ENCODE data around the gene PTPRG.

Gene PTPRG

GRCh38 chr3:62119139-62119538, 557.8 kb downstream of the PTPRG start:
- Histone ChIP-seq H4K12ac (ENCODE audit: low read depth, low read length) (no peak overlapping the region), H4K91ac (ENCODE audit: low read depth, low read length) (no peak overlapping the region), H3K14ac (ENCODE audit: low read length) (no peak overlapping the region), H3K4me2 (ENCODE audit: low read length) (no peak overlapping the region), H2BK12ac (ENCODE audit: low read length) (no peak overlapping the region), H4K8ac (ENCODE audit: low read depth, low read length) (no peak overlapping the region), H3K27ac (ENCODE audit: low read depth, low read length) (no peak overlapping the region), H3K4me1 (ENCODE audit: control insufficient read depth in 1 of 2, insufficient read depth in 2 of 2, low read length in 2 of 2) (peaks cover 0 to 4% of the 10 kb centered on the region in 2 experiments), H3K9ac (ENCODE audit: low read length) (no peak overlapping the region), H3K18ac (ENCODE audit: low read length) (no peak overlapping the region), H2BK120ac (ENCODE audit: insufficient read depth, low read length, poor library complexity) (no peak overlapping the region), H2AFZ (ENCODE audit: insufficient read depth, low read length, poor library complexity) (no peak overlapping the region), H2AK5ac (ENCODE audit: low read length) (no peak overlapping the region), H3K4ac (ENCODE audit: low read depth, low read length) (no peak overlapping the region), H3K36me3 (ENCODE audit: control insufficient read depth in 1 of 2, insufficient read depth in 2 of 2, low read length in 2 of 2) (no peaks in the 10 kb centered on the region), H3K9me3 (ENCODE audit: insufficient read depth, low read depth, low read length) (no peaks in the 10 kb centered on the region), H3K27me3 (ENCODE audit: insufficient read depth, low read length) (no peaks in the 10 kb centered on the region), H3K23ac (ENCODE audit: low read length) (no peak overlapping the region), H3K79me2 (ENCODE audit: control insufficient read depth, insufficient read depth, low read length, poor library complexity) (no peaks in the 10 kb centered on the region), H3K79me1 (ENCODE audit: low read length) (no peaks in the 10 kb centered on the region), H3K4me3 (ENCODE audit: low read depth, low read length) (no peak overlapping the region), H2BK5ac (ENCODE audit: low read depth, low read length, poor library complexity) (no peak overlapping the region)
- DNase-seq = peak; percentile 95
- no CpG with 5 or more reads among the region's 4 CpGs for WGBS (ENCODE audit: extremely low coverage, insufficient coverage, insufficient read length)

- no peaks in the 10 kb centered on the region for H3K27me3 ChIP-seq (ENCODE audit: insufficient read depth, low read length)
- H3K18ac ChIP-seq (ENCODE audit: low read length) = no peak overlapping the region
- H3K36me3 ChIP-seq (ENCODE audit: control insufficient read depth in 1 of 2, insufficient read depth in 2 of 2, low read length in 2 of 2) = no peaks in the 10 kb centered on the region
- H2AFZ ChIP-seq (ENCODE audit: insufficient read depth, low read length, poor library complexity) = no peak overlapping the region
- WGBS (ENCODE audit: extremely low coverage, insufficient coverage, insufficient read length) = no CpG with 5 or more reads among the region's 4 CpGs
- H3K9ac ChIP-seq (ENCODE audit: low read length) = no peak overlapping the region
- no peak overlapping the region for H3K4ac ChIP-seq (ENCODE audit: low read depth, low read length)
- peaks cover 0 to 4% of the 10 kb centered on the region in 2 experiments for H3K4me1 ChIP-seq (ENCODE audit: control insufficient read depth in 1 of 2, insufficient read depth in 2 of 2, low read length in 2 of 2)
- H2BK120ac ChIP-seq (ENCODE audit: insufficient read depth, low read length, poor library complexity) = no peak overlapping the region
- H3K4me3 ChIP-seq (ENCODE audit: low read depth, low read length) = no peak overlapping the region
- no peaks in the 10 kb centered on the region for H3K79me2 ChIP-seq (ENCODE audit: control insufficient read depth, insufficient read depth, low read length, poor library complexity)
- no peak overlapping the region for H4K8ac ChIP-seq (ENCODE audit: low read depth, low read length)
- H4K12ac ChIP-seq (ENCODE audit: low read depth, low read length) = no peak overlapping the region
- H3K79me1 ChIP-seq (ENCODE audit: low read length) = no peaks in the 10 kb centered on the region
- H3K9me3 ChIP-seq (ENCODE audit: insufficient read depth, low read depth, low read length) = no peaks in the 10 kb centered on the region
- no peak overlapping the region for H2AK5ac ChIP-seq (ENCODE audit: low read length)
- no peak overlapping the region for H3K4me2 ChIP-seq (ENCODE audit: low read length)
- H3K27ac ChIP-seq (ENCODE audit: low read depth, low read length) = no peak overlapping the region
- no peak overlapping the region for H3K14ac ChIP-seq (ENCODE audit: low read length)
- no peak for DNase-seq
- H4K91ac ChIP-seq (ENCODE audit: low read depth, low read length) = no peak overlapping the region
- H2BK12ac ChIP-seq (ENCODE audit: low read length) = no peak overlapping the region
- no peak overlapping the region for H3K23ac ChIP-seq (ENCODE audit: low read length)
- H2BK5ac ChIP-seq (ENCODE audit: low read depth, low read length, poor library complexity) = no peak overlapping the region
Measured at GRCh38 chr3:62122819-62123218, 561.4 kb downstream of the PTPRG start.

GRCh38 chr3:62125380-62125779, 564.0 kb downstream of the PTPRG start:
- no peak overlapping the region for H2BK12ac ChIP-seq (ENCODE audit: low read length)
- H3K14ac ChIP-seq (ENCODE audit: low read length) = no peak overlapping the region
- no peaks in the 10 kb centered on the region for H3K27me3 ChIP-seq (ENCODE audit: insufficient read depth, low read length)
- H3K79me2 ChIP-seq (ENCODE audit: control insufficient read depth, insufficient read depth, low read length, poor library complexity) = no peaks in the 10 kb centered on the region
- H3K79me1 ChIP-seq (ENCODE audit: low read length) = no peaks in the 10 kb centered on the region
- H2AK5ac ChIP-seq (ENCODE audit: low read length) = no peak overlapping the region
- H3K27ac ChIP-seq (ENCODE audit: low read depth, low read length) = no peak overlapping the region
- no CpG with 5 or more reads among the region's 4 CpGs for WGBS (ENCODE audit: extremely low coverage, insufficient coverage, insufficient read length)
- no peak overlapping the region for H2BK120ac ChIP-seq (ENCODE audit: insufficient read depth, low read length, poor library complexity)
- no peak overlapping the region for H2BK5ac ChIP-seq (ENCODE audit: low read depth, low read length, poor library complexity)
- no peak overlapping the region for H2AFZ ChIP-seq (ENCODE audit: insufficient read depth, low read length, poor library complexity)
- H3K9ac ChIP-seq (ENCODE audit: low read length) = no peak overlapping the region
- H3K4me3 ChIP-seq (ENCODE audit: low read depth, low read length) = no peak overlapping the region
- H3K23ac ChIP-seq (ENCODE audit: low read length) = no peak overlapping the region
- no peak overlapping the region for H4K8ac ChIP-seq (ENCODE audit: low read depth, low read length)
- no peak overlapping the region for H3K4me2 ChIP-seq (ENCODE audit: low read length)
- no peak overlapping the region for H3K18ac ChIP-seq (ENCODE audit: low read length)
- H3K9me3 ChIP-seq (ENCODE audit: insufficient read depth, low read depth, low read length) = no peaks in the 10 kb centered on the region
- H3K4ac ChIP-seq (ENCODE audit: low read depth, low read length) = no peak overlapping the region
- no peak overlapping the region for H4K12ac ChIP-seq (ENCODE audit: low read depth, low read length)
- no peak for DNase-seq
- H4K91ac ChIP-seq (ENCODE audit: low read depth, low read length) = no peak overlapping the region
- no peaks in the 10 kb centered on the region for H3K36me3 ChIP-seq (ENCODE audit: control insufficient read depth in 1 of 2, insufficient read depth in 2 of 2, low read length in 2 of 2)
- H3K4me1 ChIP-seq (ENCODE audit: control insufficient read depth in 1 of 2, insufficient read depth in 2 of 2, low read length in 2 of 2) = no peaks in the 10 kb centered on the region

- H4K8ac ChIP-seq (ENCODE audit: low read depth, low read length) = no peak overlapping the region
- no CpG with 5 or more reads among the region's 3 CpGs for WGBS (ENCODE audit: extremely low coverage, insufficient coverage, insufficient read length)
- H2AK5ac ChIP-seq (ENCODE audit: low read length) = no peak overlapping the region
Measured at GRCh38 chr3:62127116-62127515, 565.7 kb downstream of the PTPRG start.

More at GRCh38 chr3:62127116-62127515, 565.7 kb downstream of the PTPRG start:
- H3K23ac ChIP-seq (ENCODE audit: low read length) = no peak overlapping the region
- H3K36me3 ChIP-seq (ENCODE audit: control insufficient read depth in 1 of 2, insufficient read depth in 2 of 2, low read length in 2 of 2) = no peaks in the 10 kb centered on the region
- no peak overlapping the region for H3K4me2 ChIP-seq (ENCODE audit: low read length)
- no peak overlapping the region for H3K4ac ChIP-seq (ENCODE audit: low read depth, low read length)
- no peak overlapping the region for H2BK120ac ChIP-seq (ENCODE audit: insufficient read depth, low read length, poor library complexity)
- no peak overlapping the region for H3K4me3 ChIP-seq (ENCODE audit: low read depth, low read length)
- no peak overlapping the region for H2AFZ ChIP-seq (ENCODE audit: insufficient read depth, low read length, poor library complexity)
- H2BK12ac ChIP-seq (ENCODE audit: low read length) = no peak overlapping the region
- H3K79me1 ChIP-seq (ENCODE audit: low read length) = no peaks in the 10 kb centered on the region
- H3K79me2 ChIP-seq (ENCODE audit: control insufficient read depth, insufficient read depth, low read length, poor library complexity) = no peaks in the 10 kb centered on the region
- H2BK5ac ChIP-seq (ENCODE audit: low read depth, low read length, poor library complexity) = no peak overlapping the region
- no peak overlapping the region for H4K91ac ChIP-seq (ENCODE audit: low read depth, low read length)
- H3K27me3 ChIP-seq (ENCODE audit: insufficient read depth, low read length) = no peaks in the 10 kb centered on the region
- no peaks in the 10 kb centered on the region for H3K4me1 ChIP-seq (ENCODE audit: control insufficient read depth in 1 of 2, insufficient read depth in 2 of 2, low read length in 2 of 2)
- no peak overlapping the region for H3K18ac ChIP-seq (ENCODE audit: low read length)
- no peak for DNase-seq
- no peaks in the 10 kb centered on the region for H3K9me3 ChIP-seq (ENCODE audit: insufficient read depth, low read depth, low read length)
- no peak overlapping the region for H4K12ac ChIP-seq (ENCODE audit: low read depth, low read length)
- no peak overlapping the region for H3K14ac ChIP-seq (ENCODE audit: low read length)
- no peak overlapping the region for H3K27ac ChIP-seq (ENCODE audit: low read depth, low read length)
- no peak overlapping the region for H3K9ac ChIP-seq (ENCODE audit: low read length)
